GM21381 (cell line): ENCODE measurements around the gene AHNAK.
"Not testable (repeated sequence)": the region's sequence is repeated elsewhere in the genome, so short reads cannot be mapped to it uniquely, and the experiment has no call there.

ENCODE experiments used
- ATAC-seq: cut with Tn5 transposase; IDR thresholded peaks from one replicate; pipeline ENCODE4 v1.9.1; 2021; ENCODE audit warnings: mild to moderate bottlenecking, moderate library complexity; ENCODE audit not compliant: unreplicated experiment

Gene AHNAK

GRCh38 chr11:62393061-62393611 is 153.5 kb downstream of the AHNAK start:
- no peak for ATAC-seq

- no peak for ATAC-seq
Measured at GRCh38 chr11:62392506-62392905, 154.1 kb downstream of the AHNAK start.

- ATAC-seq = no peak
Measured at GRCh38 chr11:62391642-62392425, 154.8 kb downstream of the AHNAK start.

- ATAC-seq = no peak
Measured at GRCh38 chr11:62390722-62391121, 155.9 kb downstream of the AHNAK start.

- no peak for ATAC-seq
Measured at GRCh38 chr11:62390237-62390636, 156.4 kb downstream of the AHNAK start.

DNA sequence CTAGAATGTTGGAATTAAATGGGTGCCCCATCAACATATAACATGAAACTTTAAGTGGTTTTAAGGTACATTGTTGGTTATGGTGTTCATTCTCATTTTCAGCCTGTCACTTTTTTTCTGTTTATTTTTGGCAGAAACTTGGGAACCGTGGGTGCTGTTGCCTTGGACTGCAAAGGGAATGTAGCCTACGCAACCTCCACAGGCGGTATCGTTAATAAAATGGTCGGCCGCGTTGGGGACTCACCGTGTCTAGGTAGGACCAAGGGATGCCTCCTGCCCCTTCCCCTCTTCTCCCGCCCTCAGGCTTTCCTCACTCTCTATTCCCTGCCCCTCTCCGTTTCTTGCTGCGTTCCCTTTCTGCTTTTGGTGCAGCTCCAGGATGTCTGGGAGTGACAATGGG is 157.6 kb downstream of the AHNAK start:
- ATAC-seq = no peak

GRCh38 chr11:62387381-62387780 is 159.2 kb downstream of the AHNAK start:
- ATAC-seq = no peak

- ATAC-seq = not testable (repeated sequence)
Measured at GRCh38 chr11:62386083-62386482, 160.5 kb downstream of the AHNAK start.

GRCh38 chr11:62383822-62384221 is 162.8 kb downstream of the AHNAK start:
- ATAC-seq = no peak
